Stimulated activated effector memory CD8-positive, alpha-beta T cell treated with anti-CD3 and anti-CD28 coated beads, Interleukin-12 subunit alpha, Interleukin-12 subunit beta, amount 100 ng/mL, for 72 hours (primary cell): Measurements from ENCODE around the gene GRIA4.

Source experiments
- ATAC-seq: fragments of 150-1000 bp; cut with Tn5 transposase; 2 replicates; pipeline ENCODE4 v1.10.0; 2021
- DNase-seq, 2 donors: peaks; one replicate each; pipeline ENCODE4 v3.0.0; 2021 to 2022; ENCODE audit warnings: low spot score in 2 of 2
- H3K27ac Mint-ChIP-seq: one replicate; pipeline ENCODE4 v1.8.0; 2022; ENCODE audit warnings: mild to moderate bottlenecking, mixed read lengths
- H3K36me3 Mint-ChIP-seq: one replicate; pipeline ENCODE4 v1.8.0; 2022; ENCODE audit warnings: mild to moderate bottlenecking, mixed read lengths
- H3K4me1 Mint-ChIP-seq: one replicate; pipeline ENCODE4 v1.8.0; 2022; ENCODE audit warnings: mixed read lengths
- H3K4me3 Mint-ChIP-seq: one replicate; pipeline ENCODE4 v1.8.0; 2022; ENCODE audit warnings: mild to moderate bottlenecking, mixed read lengths
- H3K9me3 Mint-ChIP-seq: one replicate; pipeline ENCODE4 v1.8.0; 2022; ENCODE audit warnings: mixed read lengths

Gene GRIA4

DNA sequence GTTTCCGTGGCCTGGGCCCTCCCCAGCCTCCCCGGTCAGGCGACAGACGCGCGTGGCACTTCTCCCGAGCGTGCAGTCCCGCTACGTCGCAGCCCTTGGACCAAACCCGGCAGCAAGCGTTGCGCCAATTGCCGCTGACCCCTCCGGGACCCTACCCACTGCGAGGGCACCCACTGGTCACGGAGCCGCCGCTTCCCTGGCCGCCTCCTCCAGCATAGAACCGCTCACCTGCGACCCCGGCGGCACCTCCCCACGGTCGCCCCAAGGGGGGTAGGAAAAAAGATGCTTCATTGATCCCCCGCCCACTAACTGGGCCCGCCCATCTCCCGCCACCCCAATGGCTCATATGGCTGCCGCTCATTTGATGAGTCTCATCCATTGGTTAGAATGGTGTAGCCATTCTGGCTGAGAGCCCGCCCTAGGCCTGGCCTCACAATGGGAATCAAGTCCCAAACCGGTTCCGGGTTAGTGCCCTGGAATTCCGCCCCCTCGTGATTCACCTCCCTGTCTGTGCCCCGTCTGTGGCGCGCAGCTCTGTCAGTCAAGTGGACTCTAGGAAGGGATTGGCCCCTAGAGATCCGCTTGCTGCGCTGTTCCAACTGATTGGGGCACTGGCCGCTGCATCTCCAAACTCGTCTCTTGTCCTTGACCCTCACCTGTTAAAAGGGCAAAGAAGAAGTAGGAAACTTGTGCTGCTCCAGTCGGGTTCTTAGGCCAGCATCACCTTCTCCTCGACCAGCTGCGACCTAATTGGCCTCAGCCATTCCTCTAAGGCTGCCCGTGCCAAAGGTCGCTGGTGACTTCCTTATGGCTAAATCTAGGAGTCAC is 412.3 kb downstream of the GRIA4 start, which contains the start of gene MSANTD4:
TSS of gene MSANTD4 (minus strand) at position 274 of the 828 bp plus-strand sequence. CDS start 11,323 bp downstream, outside the sequence.
- H3K36me3 Mint-ChIP-seq, result peaks cover 28% of the 10 kb centered on the region
- ATAC-seq (peak; percentile 99), DNase-seq (peak; percentile 96 to 100)
- peaks cover 2% of the 10 kb centered on the region for H3K9me3 Mint-ChIP-seq
- H3K27ac Mint-ChIP-seq, result peak within 1 kb of the TSS; percentile 95
- H3K4me1 Mint-ChIP-seq, result peaks cover 45% of the 10 kb centered on the region
- H3K4me3 Mint-ChIP-seq, result peak within 1 kb of the TSS; percentile 95

DNA sequence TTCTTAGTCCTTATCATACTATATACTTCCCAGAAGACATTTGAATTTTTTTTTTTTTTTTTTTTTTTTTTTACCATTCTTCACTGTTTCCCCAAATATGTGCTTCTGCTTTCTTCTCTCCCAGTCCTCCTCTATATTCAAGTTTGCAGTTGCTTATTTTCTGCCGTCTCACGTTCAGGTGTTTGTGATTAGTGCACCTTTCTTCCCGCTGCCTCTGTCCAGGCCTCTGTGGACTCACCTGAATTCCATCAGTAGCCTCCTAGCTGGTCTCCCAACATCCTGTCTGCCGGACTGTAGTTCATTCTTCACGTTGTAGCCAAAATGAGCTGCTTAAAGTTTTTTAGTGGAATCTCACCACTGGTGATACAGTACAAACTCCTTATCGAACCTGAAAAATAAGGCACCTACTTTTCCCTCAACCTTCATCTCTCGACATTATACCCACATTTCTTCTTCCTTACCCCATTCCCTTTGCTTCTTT is 413.0 kb downstream of the GRIA4 start:
- H3K36me3 Mint-ChIP-seq, result peaks cover 22% of the 10 kb centered on the region

DNA sequence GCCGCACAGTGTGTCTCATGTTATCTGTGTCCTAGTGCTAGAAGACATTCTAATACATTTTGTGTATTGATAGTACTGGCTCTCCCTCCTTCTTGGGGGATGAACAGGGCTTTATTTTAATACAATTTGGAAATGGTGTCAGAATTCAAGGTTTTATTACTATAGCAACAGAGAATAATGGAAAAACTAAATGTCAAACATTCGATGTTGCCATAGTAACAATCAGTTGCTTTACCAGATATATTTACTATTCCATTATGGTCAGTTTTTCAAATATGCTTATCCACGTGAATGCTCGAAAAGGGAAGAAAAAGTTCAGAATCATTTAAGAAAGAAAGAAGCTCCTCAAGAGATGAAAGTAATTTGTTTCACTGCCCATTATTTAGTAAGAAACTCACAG is 420.7 kb downstream of the GRIA4 start:
- Mint-ChIP-seq H3K4me3 (no peak overlapping the region), H3K36me3 (no peaks in the 10 kb centered on the region), H3K4me1 (peaks cover 5% of the 10 kb centered on the region), H3K27ac (no peak overlapping the region), H3K9me3 (no peaks in the 10 kb centered on the region)
- no peak for ATAC-seq
- DNase-seq, result no peak

More for the DNA sequence above, 413.0 kb downstream of the GRIA4 start:
- Mint-ChIP-seq H3K4me3 (peak overlapping the region; percentile 95), H3K4me1 (peaks cover 45% of the 10 kb centered on the region), H3K27ac (peak overlapping the region; percentile 95), H3K9me3 (peaks cover 2% of the 10 kb centered on the region)
- DNase-seq (no peak), ATAC-seq (no peak)

DNA sequence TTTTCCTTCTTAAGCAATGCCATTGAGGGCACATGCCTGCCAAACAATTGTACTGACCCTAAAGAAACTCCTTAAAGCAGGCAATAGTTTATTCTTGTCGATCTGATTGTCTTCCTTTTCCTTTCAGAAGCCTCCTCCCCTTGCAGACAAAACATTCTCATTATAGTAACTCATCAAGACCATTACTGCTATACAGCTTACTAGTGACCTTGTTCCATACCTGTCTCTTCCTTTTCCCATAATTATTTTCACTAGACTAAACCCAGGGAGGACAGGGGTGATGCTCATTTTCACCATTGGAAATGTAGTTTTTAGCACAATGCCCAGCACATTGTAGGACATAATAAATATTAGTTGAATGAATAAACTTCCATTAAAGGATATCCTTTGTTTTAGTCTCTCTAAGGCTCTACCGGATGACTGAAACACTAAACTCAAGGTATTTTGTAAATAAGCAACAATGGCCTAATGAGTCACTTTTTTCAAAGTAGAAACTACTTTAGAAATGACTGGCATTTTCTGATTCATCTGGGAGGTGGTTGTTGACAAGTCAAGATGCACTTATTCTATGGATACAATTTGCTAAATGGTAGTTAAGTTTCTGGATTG is 421.4 kb downstream of the GRIA4 start:
- no peaks in the 10 kb centered on the region for H3K9me3 Mint-ChIP-seq

More for the DNA sequence above, 421.4 kb downstream of the GRIA4 start:
- no peak overlapping the region for H3K4me3 Mint-ChIP-seq
- no peaks in the 10 kb centered on the region for H3K36me3 Mint-ChIP-seq
- H3K27ac Mint-ChIP-seq, result no peak overlapping the region
- DNase-seq, result no peak
- peak; percentile 95 for ATAC-seq
- H3K4me1 Mint-ChIP-seq, result peaks cover 5% of the 10 kb centered on the region
